NB4 (cell line): ENCODE results near the gene FXR1.

Source experiments
- CTCF ChIP-seq: IDR thresholded peaks from one replicate; pipeline ENCODE4 v1.5.1; 2012; ENCODE audit warnings: low read depth, low read length
- POLR2A ChIP-seq: IDR thresholded peaks from 2 replicates; pipeline ENCODE4 v1.6.1; 2011; ENCODE audit warnings: mild to moderate bottlenecking; ENCODE audit not compliant: insufficient read length; ENCODE audit errors: extremely low read depth

GRCh38 chr3:180961087-180961486 lies 48.6 kb downstream of the FXR1 start:
- no peak for TF ChIP-seq POLR2A
- TF ChIP-seq CTCF, result no peak
